ENCODE results near the gene PRAMEF14.
"Not testable (repeated sequence)": the region's sequence is repeated elsewhere in the genome, so short reads cannot be mapped to it uniquely, and the experiment has no call there.

The PRAMEF14 gene

GRCh38 chr1:13315281-13315680 is 31.7 kb downstream of the PRAMEF14 start, which contains the start of gene PRAMEF15:
TSS of gene PRAMEF15 (plus strand) at chr1:13315581. CDS start at chr1:13318408, 2,827 bp downstream.
- H3K4me1 Mint-ChIP-seq (ENCODE audit: low read depth); H3K4me3 Mint-ChIP-seq; H3K27ac Mint-ChIP-seq; H3K9me3 Mint-ChIP-seq; intact Hi-C loops (cut with micrococcal nuclease); H3K36me3 Mint-ChIP-seq (ENCODE audit: low read depth); H3K27me3 Mint-ChIP-seq: not testable (repeated sequence)

GRCh38 chr1:13303239-13303638 is 43.7 kb downstream of the PRAMEF14 start, which contains the start of gene PRAMEF33:
TSS of gene PRAMEF33 (plus strand) at chr1:13303539. CDS start at chr1:13305955, 2,416 bp downstream.
- H3K4me1 Mint-ChIP-seq (ENCODE audit: low read depth); H3K27me3 Mint-ChIP-seq; H3K36me3 Mint-ChIP-seq (ENCODE audit: low read depth); H3K27ac Mint-ChIP-seq; H3K4me3 Mint-ChIP-seq; H3K9me3 Mint-ChIP-seq; intact Hi-C loops (cut with micrococcal nuclease): not testable (repeated sequence)

DNA sequence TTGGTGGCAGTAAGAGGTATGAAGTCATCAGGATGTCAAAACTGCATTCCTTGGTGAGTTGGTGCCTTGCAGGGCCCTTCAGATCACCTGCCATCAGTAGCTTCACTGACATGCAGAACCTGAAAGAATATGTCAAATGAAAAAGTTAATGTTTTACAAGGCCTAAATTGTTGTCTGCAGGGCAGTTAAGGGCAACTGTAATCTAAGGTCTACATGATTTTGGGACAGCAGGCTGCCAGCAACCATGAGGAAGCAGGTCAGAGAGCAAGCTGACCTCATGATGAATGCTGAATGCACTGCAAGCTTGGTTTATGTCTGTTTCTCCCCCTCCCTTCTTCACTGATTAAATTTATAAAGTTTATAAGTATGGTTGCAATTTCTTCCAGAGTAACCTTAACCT is 44.7 kb downstream of the PRAMEF14 start:
- H3K4me3 Mint-ChIP-seq; intact Hi-C loops (cut with micrococcal nuclease); H3K27me3 Mint-ChIP-seq; H3K27ac Mint-ChIP-seq; H3K9me3 Mint-ChIP-seq; H3K36me3 Mint-ChIP-seq (ENCODE audit: low read depth); H3K4me1 Mint-ChIP-seq (ENCODE audit: low read depth): not testable (repeated sequence)

DNA sequence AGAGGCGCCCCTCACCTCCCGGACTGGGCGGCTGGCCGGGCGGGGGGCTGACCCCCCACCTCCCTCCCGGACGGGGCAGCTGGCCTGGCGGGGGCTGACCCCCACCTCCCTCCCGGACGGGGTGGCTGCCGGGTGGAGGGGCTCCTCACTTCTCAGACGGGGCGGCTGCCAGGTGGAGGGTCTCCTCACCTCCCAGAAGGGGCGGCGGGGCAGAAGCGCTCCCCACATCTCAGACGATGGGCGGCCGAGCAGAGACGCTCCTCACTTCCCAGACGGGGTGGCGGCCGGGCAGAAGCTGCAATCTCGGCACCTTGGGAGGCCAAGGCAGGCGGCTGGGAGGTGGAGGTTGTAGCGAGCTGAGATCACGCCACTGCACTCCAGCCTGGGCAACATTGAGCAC is 48.2 kb downstream of the PRAMEF14 start:
- H3K36me3 Mint-ChIP-seq (ENCODE audit: low read depth); intact Hi-C loops (cut with micrococcal nuclease); H3K4me3 Mint-ChIP-seq; H3K27me3 Mint-ChIP-seq; H3K4me1 Mint-ChIP-seq (ENCODE audit: low read depth); H3K9me3 Mint-ChIP-seq; H3K27ac Mint-ChIP-seq: not testable (repeated sequence)

DNA sequence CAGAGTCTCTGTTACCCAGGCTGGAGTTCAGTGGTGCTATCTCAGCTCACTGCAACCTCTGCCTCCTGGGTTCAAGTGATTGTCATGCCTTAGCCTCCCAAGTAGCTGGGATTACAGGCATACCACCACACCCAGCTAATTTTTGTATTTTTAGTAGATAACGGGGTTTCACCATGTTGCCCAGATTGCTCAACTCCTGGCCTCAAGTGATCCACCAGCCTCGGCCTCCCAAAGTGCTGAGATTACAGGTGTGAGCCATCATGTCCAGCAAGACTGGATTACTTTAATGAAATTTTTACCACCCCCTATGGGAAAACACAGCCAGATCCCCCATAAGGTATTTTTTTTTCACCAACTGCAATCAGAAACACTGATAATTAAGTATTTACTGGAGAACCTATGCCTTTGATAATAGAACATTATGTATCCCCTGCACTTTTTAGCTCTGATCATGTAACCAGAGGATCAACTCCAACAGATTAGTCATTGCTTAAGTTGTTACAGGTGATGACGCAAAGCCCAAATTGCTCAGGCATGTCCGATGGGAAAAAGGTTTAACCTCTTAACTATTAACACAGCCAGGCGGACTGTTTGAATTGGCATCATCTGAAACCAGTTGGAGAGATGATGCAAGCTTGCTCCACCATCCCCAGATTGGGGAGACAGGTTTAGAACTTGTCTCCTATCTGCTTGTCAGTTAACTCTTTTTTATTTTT is 49.6 kb downstream of the PRAMEF14 start:
- H3K27me3 Mint-ChIP-seq; H3K4me1 Mint-ChIP-seq (ENCODE audit: low read depth); H3K4me3 Mint-ChIP-seq: not testable (repeated sequence)

More for the DNA sequence above, 49.6 kb downstream of the PRAMEF14 start:
- H3K36me3 Mint-ChIP-seq (ENCODE audit: low read depth); H3K9me3 Mint-ChIP-seq; intact Hi-C loops (cut with micrococcal nuclease); H3K27ac Mint-ChIP-seq: not testable (repeated sequence)
